ENCODE data around the gene HLCS.

HLCS gene

GRCh38 chr21:36917471-36918158 is 48.9 kb downstream of the HLCS start:
- DNase-seq (ENCODE audit: low read depth), result peak; percentile 73
- peak; percentile 87 for TF ChIP-seq CTCF (IDR thresholded peaks at IDR 0.05; ENCODE audit: insufficient read depth, low read depth, low read length, missing control alignments)
- H3K4me3 ChIP-seq (ENCODE audit: low read length), result no peak overlapping the region

- DNase-seq (ENCODE audit: low read depth), result no peak
- no peak overlapping the region for H3K4me3 ChIP-seq (ENCODE audit: low read length)
- no peak for TF ChIP-seq CTCF (IDR thresholded peaks at IDR 0.05; ENCODE audit: insufficient read depth, low read depth, low read length, missing control alignments)
These were observed 49.8 kb downstream of the HLCS start for GRCh38 chr21:36916718-36917117.

DNA sequence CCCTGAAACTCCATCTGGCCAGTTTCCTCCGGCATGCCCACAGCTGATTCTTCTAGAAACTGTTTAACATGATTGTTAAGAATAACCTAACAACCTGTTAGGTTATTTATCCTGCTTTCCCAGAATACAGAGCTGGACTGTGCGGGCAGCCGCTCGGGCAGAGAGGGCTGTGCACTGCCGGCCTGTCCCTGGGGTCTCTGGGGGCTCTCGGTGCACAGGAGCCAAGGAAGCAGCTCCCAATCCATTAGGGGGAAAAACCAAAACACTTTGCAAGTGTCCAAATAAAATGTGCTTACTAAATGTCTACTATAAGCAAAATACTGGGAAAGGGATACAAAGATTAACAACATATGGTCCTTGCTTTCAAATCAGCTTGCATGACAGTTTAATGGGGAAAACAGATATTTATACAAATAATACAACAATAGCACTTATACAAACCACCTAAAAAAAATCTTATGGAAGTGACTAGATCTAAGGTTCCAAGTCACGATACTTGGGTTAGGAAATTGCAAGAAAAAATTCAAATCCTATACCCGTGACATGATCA is 50.7 kb downstream of the HLCS start:
- H3K4me3 ChIP-seq (ENCODE audit: low read length), result no peak overlapping the region
- no peak for DNase-seq (ENCODE audit: low read depth)
- TF ChIP-seq CTCF (IDR thresholded peaks at IDR 0.05; ENCODE audit: insufficient read depth, low read depth, low read length, missing control alignments), result no peak

DNA sequence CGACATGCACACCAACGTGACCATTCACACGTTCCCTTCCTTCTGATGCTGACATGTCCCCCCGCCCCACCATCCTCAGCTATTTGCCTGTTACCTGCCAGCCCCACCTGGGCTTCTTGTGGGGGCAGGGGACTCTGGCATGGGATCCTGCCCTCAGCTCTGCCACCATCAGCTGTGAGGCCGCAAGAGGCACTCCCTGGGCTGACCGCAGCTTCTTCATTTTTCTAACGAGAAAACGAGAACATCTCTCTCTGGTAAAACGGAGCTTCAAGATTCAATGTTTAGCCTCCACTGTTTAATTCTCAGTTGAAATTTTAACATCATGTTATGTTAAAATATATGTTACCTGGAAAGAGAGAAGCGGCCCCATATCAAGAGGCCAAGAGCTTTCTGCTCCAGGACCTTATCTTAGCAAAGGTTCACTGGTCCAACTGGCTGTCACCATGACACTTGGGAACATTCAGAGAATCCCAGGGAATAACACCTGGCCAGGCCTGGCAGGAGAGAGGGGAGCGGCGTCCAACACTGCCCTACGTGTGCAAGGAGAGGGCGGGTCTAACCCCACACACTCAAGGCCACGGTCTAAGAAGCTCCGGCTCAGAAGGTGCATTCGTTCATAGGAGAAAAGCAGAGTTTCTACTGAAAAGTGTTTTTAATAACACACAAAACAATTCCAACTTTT is 51.3 kb downstream of the HLCS start:
- no peak for TF ChIP-seq CTCF (IDR thresholded peaks at IDR 0.05; ENCODE audit: insufficient read depth, low read depth, low read length, missing control alignments)
- DNase-seq (ENCODE audit: low read depth), result no peak
- no peak overlapping the region for H3K4me3 ChIP-seq (ENCODE audit: low read length)

- TF ChIP-seq CTCF (IDR thresholded peaks at IDR 0.05; ENCODE audit: insufficient read depth, low read depth, low read length, missing control alignments), result no peak
These were observed 52.0 kb downstream of the HLCS start for GRCh38 chr21:36914244-36915013.

DNA sequence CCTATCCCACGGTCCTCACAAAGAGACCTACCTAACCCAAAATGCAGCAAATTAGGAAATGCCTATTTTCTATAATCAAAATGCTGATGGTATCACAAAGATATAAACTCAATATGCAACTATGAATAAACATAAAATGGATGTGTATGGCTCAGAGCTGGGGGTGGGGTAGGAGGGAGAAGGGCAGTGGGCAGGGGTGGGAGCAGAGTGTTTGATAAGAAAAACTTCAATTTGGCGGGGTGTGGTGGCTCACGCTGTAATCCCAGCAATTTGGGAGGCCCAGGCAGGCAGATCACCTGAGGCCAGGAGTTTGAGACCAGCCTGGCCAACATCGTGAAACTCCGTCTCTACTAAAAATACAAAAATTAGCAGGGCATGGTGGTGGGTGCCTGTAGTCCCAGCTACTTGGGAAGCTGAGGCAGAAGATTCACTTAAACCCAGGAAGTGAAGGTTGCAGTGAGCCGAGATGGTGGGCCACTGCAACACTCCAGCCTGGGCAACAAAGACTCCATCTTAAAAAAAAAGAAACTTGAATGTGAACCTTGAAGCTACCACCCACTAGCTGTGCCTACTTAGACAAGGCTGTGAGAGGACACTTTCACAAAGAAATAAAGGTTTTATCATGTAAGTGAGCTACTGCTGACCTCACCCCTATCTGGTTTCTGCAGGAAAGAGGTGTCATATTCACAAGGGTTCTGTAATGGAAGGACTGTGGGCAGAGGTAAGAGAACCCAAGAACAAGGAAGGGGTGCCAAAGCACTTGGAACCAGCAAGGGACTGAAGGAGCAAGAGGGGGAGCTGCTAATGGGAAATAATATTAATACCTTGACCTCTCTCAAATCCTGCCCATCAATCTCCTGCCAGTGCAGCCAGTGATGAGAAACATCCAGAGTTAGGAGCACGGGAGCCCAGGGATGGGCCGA is 53.0 kb downstream of the HLCS start:
- H3K4me3 ChIP-seq (ENCODE audit: low read length), result no peak overlapping the region
- TF ChIP-seq CTCF (IDR thresholded peaks at IDR 0.05; ENCODE audit: insufficient read depth, low read depth, low read length, missing control alignments), result no peak
- DNase-seq (ENCODE audit: low read depth), result no peak

More at GRCh38 chr21:36914244-36915013, 52.0 kb downstream of the HLCS start:
- H3K4me3 ChIP-seq (ENCODE audit: low read length), result no peak overlapping the region
- no peak for DNase-seq (ENCODE audit: low read depth)

Measured in epithelial cell of esophagus (primary cell).